HG02571 (cell line): ENCODE measurements around the gene FAM237B.
"Not testable (repeated sequence)": the region's sequence is repeated elsewhere in the genome, so short reads cannot be mapped to it uniquely, and the experiment has no call there.

Experiments used
- ATAC-seq: cut with Tn5 transposase; IDR thresholded peaks from one replicate; pipeline ENCODE4 v1.9.1; 2021; ENCODE audit warnings: mild to moderate bottlenecking, moderate library complexity; ENCODE audit not compliant: unreplicated experiment

FAM237B gene

GRCh38 chr7:90320801-90321494, at the start of gene FAM237B:
Gene FAM237B, minus strand, starts transcription at chr7:90321304. Its CDS starts 1,556 bp downstream, at chr7:90319748.
- no peak for ATAC-seq

- ATAC-seq, result no peak
Measured at GRCh38 chr7:90351987-90352386, 30.9 kb upstream of the FAM237B start.

GRCh38 chr7:90350032-90350431, 28.9 kb upstream of the FAM237B start:
- not testable (repeated sequence) for ATAC-seq

- no peak for ATAC-seq
Measured at GRCh38 chr7:90349305-90349704, 28.2 kb upstream of the FAM237B start.

GRCh38 chr7:90347759-90348158, 26.7 kb upstream of the FAM237B start:
- ATAC-seq, result no peak

GRCh38 chr7:90346336-90347125, 25.4 kb upstream of the FAM237B start, which contains the start of gene GTPBP10:
Gene GTPBP10, plus strand, starts transcription at chr7:90346716. Its CDS starts 26 bp downstream, at chr7:90346742.
- peak; percentile 98 for ATAC-seq

GRCh38 chr7:90345595-90346335, 24.7 kb upstream of the FAM237B start:
- peak; percentile 18 for ATAC-seq

- ATAC-seq, result no peak
Measured at GRCh38 chr7:90345016-90345415, 23.9 kb upstream of the FAM237B start.

GRCh38 chr7:90337106-90337505, 16.0 kb upstream of the FAM237B start:
- no peak for ATAC-seq

GRCh38 chr7:90334926-90335325, 13.8 kb upstream of the FAM237B start:
- ATAC-seq, result not testable (repeated sequence)

GRCh38 chr7:90334193-90334843, 13.2 kb upstream of the FAM237B start:
- ATAC-seq, result no peak

GRCh38 chr7:90326500-90326899, 5.4 kb upstream of the FAM237B start:
- no peak for ATAC-seq

GRCh38 chr7:90322837-90323236, 1.7 kb upstream of the FAM237B start:
- no peak for ATAC-seq

GRCh38 chr7:90320418-90320800, 695 bp downstream of the FAM237B start:
- ATAC-seq, result no peak

- ATAC-seq, result no peak
Measured at GRCh38 chr7:90320014-90320413, 1.1 kb downstream of the FAM237B start.

GRCh38 chr7:90313907-90314306, 7.2 kb downstream of the FAM237B start:
- ATAC-seq, result no peak

- ATAC-seq, result no peak
Measured at GRCh38 chr7:90312745-90313144, 8.4 kb downstream of the FAM237B start.

- ATAC-seq, result no peak
Measured at GRCh38 chr7:90311175-90311574, 9.9 kb downstream of the FAM237B start.

- ATAC-seq, result no peak
Measured at GRCh38 chr7:90309872-90310271, 11.2 kb downstream of the FAM237B start.

GRCh38 chr7:90303241-90303640, 17.9 kb downstream of the FAM237B start:
- no peak for ATAC-seq
